ENCODE measurements around the gene ZNF490. TPM values are rescaled to one million over a fixed set of nuclear protein-coding genes. Genes with fewer than 3 reads are reported as not detected.

ZNF490 gene
- total RNA-seq, 1 donor from 2014 or later: 13.6 TPM

- DNase-seq (ENCODE audit: low spot score in 2 of 2, unreplicated experiment in 2 of 2): peak; percentile 79 to 88
- Mint-ChIP-seq H3K27ac (peak within 1 kb of the TSS; percentile 99), H3K9me3 (peaks cover 9% of the 10 kb centered on the region), H3K27me3 (ENCODE audit: low read depth) (no peaks in the 10 kb centered on the region), H3K4me1 (peaks cover 25% of the 10 kb centered on the region), H3K36me3 (peaks cover 19% of the 10 kb centered on the region), H3K4me3 (peak within 1 kb of the TSS; percentile 90)
- TF ChIP-seq CTCF (IDR thresholded peaks at IDR 0.05; ENCODE audit: unreplicated experiment): no peak
Observed at GRCh38 chr19:12551060-12551832, 59.4 kb downstream of the ZNF490 start, which contains the start of gene ZNF564. Gene ZNF564, minus strand, starts transcription at chr19:12551482. Its CDS starts 150 bp downstream, at chr19:12551332.

DNA sequence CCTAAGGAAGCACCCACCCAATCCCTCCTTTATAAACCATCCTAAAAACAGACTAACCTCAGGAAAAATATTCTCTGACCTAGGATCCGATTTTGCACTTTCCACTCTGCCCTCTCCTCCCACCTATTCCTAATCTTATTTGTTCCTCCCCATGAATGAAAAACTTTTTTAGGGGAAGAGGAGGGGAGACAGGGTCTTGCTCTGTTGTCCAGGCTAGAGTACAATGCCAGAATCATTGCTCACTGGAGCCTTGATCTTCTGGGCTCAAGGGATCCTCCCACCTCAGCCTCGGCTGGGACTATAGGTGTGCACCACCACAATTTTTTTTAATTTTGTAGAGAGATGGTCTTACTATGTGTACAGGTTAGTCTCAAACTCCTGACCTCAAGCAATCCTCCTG lies 63.7 kb downstream of the ZNF490 start:
- no peak for TF ChIP-seq CTCF (IDR thresholded peaks at IDR 0.05; ENCODE audit: unreplicated experiment)
- Mint-ChIP-seq H3K4me3 (no peak overlapping the region), H3K9me3 (peaks cover 35% of the 10 kb centered on the region), H3K27ac (no peak overlapping the region), H3K36me3 (peaks cover 50% of the 10 kb centered on the region), H3K27me3 (ENCODE audit: low read depth) (no peaks in the 10 kb centered on the region), H3K4me1 (peaks cover 18% of the 10 kb centered on the region)
- no peak for DNase-seq (ENCODE audit: low spot score in 2 of 2, unreplicated experiment in 2 of 2)

GRCh38 chr19:12546068-12546467 lies 64.5 kb downstream of the ZNF490 start:
- TF ChIP-seq CTCF (IDR thresholded peaks at IDR 0.05; ENCODE audit: unreplicated experiment): no peak
- H3K9me3 Mint-ChIP-seq: peaks cover 35% of the 10 kb centered on the region
- no peak overlapping the region for H3K4me3 Mint-ChIP-seq
- H3K4me1 Mint-ChIP-seq: peaks cover 13% of the 10 kb centered on the region
- DNase-seq (ENCODE audit: low spot score in 2 of 2, unreplicated experiment in 2 of 2): no peak
- H3K36me3 Mint-ChIP-seq: peaks cover 50% of the 10 kb centered on the region
- no peaks in the 10 kb centered on the region for H3K27me3 Mint-ChIP-seq (ENCODE audit: low read depth)
- no peak overlapping the region for H3K27ac Mint-ChIP-seq

DNA sequence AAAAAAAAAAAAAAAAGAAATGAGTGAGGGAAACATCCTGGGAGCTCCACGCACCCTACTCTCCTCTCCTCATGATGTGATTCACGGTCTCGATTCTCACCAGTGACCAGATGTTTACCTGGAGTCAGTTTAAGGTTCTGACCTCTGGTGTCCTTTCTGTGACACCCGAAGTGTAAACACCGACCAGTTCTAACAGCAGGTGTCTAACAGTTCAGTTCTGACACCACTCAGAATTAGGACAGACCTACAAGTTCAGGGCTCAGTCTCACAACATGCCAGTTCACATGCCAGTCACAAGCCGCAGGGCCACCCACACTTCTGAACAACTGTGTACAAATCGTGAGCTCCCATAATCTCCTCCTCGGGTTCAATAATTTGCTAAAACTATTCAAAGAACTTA lies 65.3 kb downstream of the ZNF490 start:
- H3K9me3 Mint-ChIP-seq: peaks cover 36% of the 10 kb centered on the region
- DNase-seq (ENCODE audit: low spot score in 2 of 2, unreplicated experiment in 2 of 2): no peak
- peaks cover 52% of the 10 kb centered on the region for H3K36me3 Mint-ChIP-seq
- H3K4me1 Mint-ChIP-seq: peaks cover 10% of the 10 kb centered on the region
- H3K27me3 Mint-ChIP-seq (ENCODE audit: low read depth): no peaks in the 10 kb centered on the region
- H3K4me3 Mint-ChIP-seq: no peak overlapping the region
- H3K27ac Mint-ChIP-seq: no peak overlapping the region
- TF ChIP-seq CTCF (IDR thresholded peaks at IDR 0.05; ENCODE audit: unreplicated experiment): no peak

DNA sequence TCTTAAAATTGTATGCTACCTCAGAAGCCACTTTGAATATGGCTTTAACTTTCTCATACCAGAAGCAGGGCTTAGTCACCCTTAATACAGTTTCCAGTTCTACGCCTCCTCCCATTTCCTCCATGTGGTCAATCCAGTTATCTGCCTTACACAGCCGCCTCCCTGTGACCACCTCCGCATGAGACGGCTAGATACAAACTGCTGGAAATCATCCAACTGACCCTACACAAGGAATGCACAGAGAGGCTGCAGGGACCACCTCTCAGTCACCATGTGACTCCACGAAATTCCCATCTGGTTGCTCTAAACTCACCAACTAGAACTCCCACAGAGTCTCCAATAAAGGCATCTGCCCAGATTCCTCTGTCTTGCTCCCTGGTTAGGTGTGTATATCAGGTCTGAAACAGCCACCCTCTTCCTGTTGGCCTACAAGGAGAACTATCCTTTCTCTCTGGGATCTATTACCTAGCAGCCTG lies 66.2 kb downstream of the ZNF490 start:
- H3K27ac Mint-ChIP-seq: no peak overlapping the region

More for the DNA sequence above, 66.2 kb downstream of the ZNF490 start:
- TF ChIP-seq CTCF (IDR thresholded peaks at IDR 0.05; ENCODE audit: unreplicated experiment): no peak
- Mint-ChIP-seq H3K4me1 (peaks cover 5% of the 10 kb centered on the region), H3K36me3 (peaks cover 57% of the 10 kb centered on the region), H3K9me3 (peaks cover 40% of the 10 kb centered on the region), H3K27me3 (ENCODE audit: low read depth) (no peaks in the 10 kb centered on the region), H3K4me3 (no peak overlapping the region)
- no peak for DNase-seq (ENCODE audit: low spot score in 2 of 2, unreplicated experiment in 2 of 2)

Data from mesothelial cell of epicardium (in vitro differentiated cells).